HG03097 (cell line): ENCODE data around the gene LMO7.

Experiments
- ATAC-seq: cut with Tn5 transposase; IDR thresholded peaks from one replicate; pipeline ENCODE4 v1.9.1; 2021; ENCODE audit not compliant: unreplicated experiment, low FRiP score

LMO7 gene

GRCh38 chr13:75873494-75873893, 237.4 kb downstream of the LMO7 start:
- no peak for ATAC-seq

GRCh38 chr13:75875450-75875849, 239.3 kb downstream of the LMO7 start:
- no peak for ATAC-seq

- peak; percentile 95 for ATAC-seq
Measured at GRCh38 chr13:75876142-75877050, 240.3 kb downstream of the LMO7 start.

- ATAC-seq, result no peak
Measured at GRCh38 chr13:75877071-75877470, 240.9 kb downstream of the LMO7 start.

- no peak for ATAC-seq
Measured at GRCh38 chr13:75879656-75880055, 243.5 kb downstream of the LMO7 start.

- ATAC-seq, result no peak
Measured at GRCh38 chr13:75881109-75881775, 245.1 kb downstream of the LMO7 start.

GRCh38 chr13:75882261-75882660, 246.1 kb downstream of the LMO7 start:
- ATAC-seq, result no peak

GRCh38 chr13:75889427-75889826, 253.3 kb downstream of the LMO7 start:
- no peak for ATAC-seq

GRCh38 chr13:75895168-75895567, 259.0 kb downstream of the LMO7 start:
- no peak for ATAC-seq

- ATAC-seq, result no peak
Measured at GRCh38 chr13:75896271-75896670, 260.1 kb downstream of the LMO7 start.

GRCh38 chr13:75897386-75897785, 261.3 kb downstream of the LMO7 start:
- no peak for ATAC-seq

- ATAC-seq, result no peak
Measured at GRCh38 chr13:75901501-75901900, 265.4 kb downstream of the LMO7 start.

- no peak for ATAC-seq
Measured at GRCh38 chr13:75902166-75903104, 266.3 kb downstream of the LMO7 start.

- no peak for ATAC-seq
Measured at GRCh38 chr13:75904012-75904411, 267.9 kb downstream of the LMO7 start.

GRCh38 chr13:75906315-75906714, 270.2 kb downstream of the LMO7 start:
- ATAC-seq, result no peak

- ATAC-seq, result no peak
Measured at GRCh38 chr13:75907044-75907443, 270.9 kb downstream of the LMO7 start.

GRCh38 chr13:75908141-75908540, 272.0 kb downstream of the LMO7 start:
- ATAC-seq, result no peak
